ENCODE measurements around the gene PAMR1.

Gene PAMR1

DNA sequence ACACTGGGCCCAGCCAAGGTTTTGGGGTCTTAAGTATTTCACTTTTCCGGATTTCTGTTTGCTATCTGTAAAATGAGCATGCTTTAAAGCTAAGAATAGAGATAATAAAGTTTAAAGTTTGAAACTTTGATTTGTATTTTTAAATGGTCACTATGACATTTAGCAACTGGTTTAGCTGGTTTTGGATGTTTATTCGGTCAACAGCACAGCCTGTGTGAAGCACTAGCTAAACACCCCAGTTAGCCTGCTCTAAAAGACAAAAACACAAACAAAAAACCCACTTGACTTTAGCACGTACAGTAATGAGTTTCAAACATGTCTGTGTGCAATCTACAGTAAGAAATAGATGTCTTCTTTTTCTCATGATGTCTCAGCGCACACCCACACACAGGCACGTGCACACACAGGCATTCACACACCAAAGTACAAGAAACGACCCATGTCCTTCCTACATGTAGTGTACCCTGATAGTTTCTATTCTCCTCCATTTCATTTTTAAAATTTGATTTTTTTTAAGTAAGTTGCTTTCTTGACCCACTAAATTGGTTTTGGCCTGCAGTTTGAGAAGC lies 135.4 kb downstream of the PAMR1 start:
- H3K4ac ChIP-seq (ENCODE audit: low read length) = no peak overlapping the region
- H2AK5ac ChIP-seq (ENCODE audit: low read depth, low read length) = no peak overlapping the region
- no peak overlapping the region for H3K23ac ChIP-seq (ENCODE audit: low read depth, low read length, poor library complexity)
- H3K27ac ChIP-seq (replicated peaks; ENCODE audit: low read length) = no peak overlapping the region
- H2BK5ac ChIP-seq (ENCODE audit: low read length) = no peak overlapping the region
- no peak for DNase-seq (ENCODE audit: low spot score)
- WGBS, 2 donors (ENCODE audit: extremely low coverage in 2 of 2, insufficient read length in 2 of 2, insufficient replicate concordance in 1 of 2) = no CpG with 5 or more reads among the region's 6 CpGs
- H2BK120ac ChIP-seq (ENCODE audit: low read depth, low read length) = no peak overlapping the region
- H3K79me1 ChIP-seq (ENCODE audit: low read depth, low read length) = no peaks in the 10 kb centered on the region
- peaks cover 2 to 7% of the 10 kb centered on the region in 2 donors for H3K4me1 ChIP-seq (ENCODE audit: control insufficient read depth in 2 of 2, insufficient read depth in 1 of 2, low read depth in 1 of 2, low read length in 2 of 2)
- H3K9ac ChIP-seq (ENCODE audit: low read depth, low read length, poor library complexity) = no peak overlapping the region
- H2AFZ ChIP-seq (ENCODE audit: low read length) = no peak overlapping the region
- no peak overlapping the region for H4K91ac ChIP-seq (ENCODE audit: low read depth, low read length, poor library complexity)
- no peaks in the 10 kb centered on the region for H3K9me3 ChIP-seq (replicated peaks in 1 of 2; ENCODE audit: control insufficient read depth in 2 of 2, insufficient read depth in 1 of 2, low read depth in 1 of 2, low read length in 2 of 2)
- no peak overlapping the region for H2BK12ac ChIP-seq (ENCODE audit: low read length)
- H4K8ac ChIP-seq (ENCODE audit: low read depth, low read length) = no peak overlapping the region
- H3K14ac ChIP-seq (ENCODE audit: low read length) = no peak overlapping the region
- no peak overlapping the region for H3K4me2 ChIP-seq (ENCODE audit: insufficient read depth, low read length, poor library complexity, severe bottlenecking)
- H3K36me3 ChIP-seq (replicated peaks in 1 of 2; ENCODE audit: control insufficient read depth in 2 of 2, insufficient read depth in 2 of 2, low read length in 2 of 2) = no peaks in the 10 kb centered on the region
- no peak overlapping the region for H3K4me3 ChIP-seq (ENCODE audit: low read length in 2 of 2)
- no peak overlapping the region for H3K18ac ChIP-seq (ENCODE audit: low read length)
- peaks cover 0 to 14% (median 0%) of the 10 kb centered on the region in 3 experiments for H3K27me3 ChIP-seq (ENCODE audit: control insufficient read depth in 3 of 3, insufficient read depth in 3 of 3, low read depth in 1 of 3, low read length in 3 of 3)
- no peak overlapping the region for H2BK15ac ChIP-seq (ENCODE audit: low read length)

DNA sequence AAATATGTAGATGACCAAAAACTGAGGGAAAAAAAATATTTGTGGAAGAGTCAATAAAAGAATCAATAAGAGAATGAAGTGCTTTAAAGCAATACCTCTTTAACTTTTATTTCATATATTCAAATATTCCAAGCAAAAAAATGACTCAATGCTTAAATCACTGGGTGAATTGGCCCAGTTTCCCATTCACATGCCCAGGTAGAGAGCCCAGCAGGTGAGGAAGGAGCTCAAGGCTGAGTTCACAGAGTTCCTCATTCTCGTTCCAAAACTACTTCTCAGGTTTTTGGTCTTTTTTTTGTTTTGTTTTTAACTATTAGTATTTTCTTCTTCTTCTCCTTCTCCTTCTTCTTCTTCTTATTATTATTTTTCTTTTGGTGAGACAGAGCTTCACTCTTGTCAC lies 136.3 kb downstream of the PAMR1 start:
- no peak overlapping the region for H2BK120ac ChIP-seq (ENCODE audit: low read depth, low read length)
- peaks cover 0 to 8% (median 0%) of the 10 kb centered on the region in 3 experiments for H3K27me3 ChIP-seq (ENCODE audit: control insufficient read depth in 3 of 3, insufficient read depth in 3 of 3, low read depth in 1 of 3, low read length in 3 of 3)
- no peaks in the 10 kb centered on the region for H3K36me3 ChIP-seq (replicated peaks in 1 of 2; ENCODE audit: control insufficient read depth in 2 of 2, insufficient read depth in 2 of 2, low read length in 2 of 2)
- no peak for DNase-seq (ENCODE audit: low spot score)
- no peak overlapping the region for H3K4ac ChIP-seq (ENCODE audit: low read length)
- H3K9ac ChIP-seq (ENCODE audit: low read depth, low read length, poor library complexity) = no peak overlapping the region
- H4K91ac ChIP-seq (ENCODE audit: low read depth, low read length, poor library complexity) = no peak overlapping the region
- no peak overlapping the region for H2AK5ac ChIP-seq (ENCODE audit: low read depth, low read length)
- H3K4me1 ChIP-seq (ENCODE audit: control insufficient read depth in 2 of 2, insufficient read depth in 1 of 2, low read depth in 1 of 2, low read length in 2 of 2) = peaks cover 2 to 7% of the 10 kb centered on the region in 2 donors
- no peak overlapping the region for H3K23ac ChIP-seq (ENCODE audit: low read depth, low read length, poor library complexity)
- H2AFZ ChIP-seq (ENCODE audit: low read length) = no peak overlapping the region
- no peak overlapping the region for H3K14ac ChIP-seq (ENCODE audit: low read length)
- H3K4me2 ChIP-seq (ENCODE audit: insufficient read depth, low read length, poor library complexity, severe bottlenecking) = no peak overlapping the region
- no peaks in the 10 kb centered on the region for H3K9me3 ChIP-seq (replicated peaks in 1 of 2; ENCODE audit: control insufficient read depth in 2 of 2, insufficient read depth in 1 of 2, low read depth in 1 of 2, low read length in 2 of 2)
- no peak overlapping the region for H2BK5ac ChIP-seq (ENCODE audit: low read length)
- H3K27ac ChIP-seq (replicated peaks; ENCODE audit: low read length) = no peak overlapping the region
- H3K79me1 ChIP-seq (ENCODE audit: low read depth, low read length) = no peaks in the 10 kb centered on the region
- H2BK12ac ChIP-seq (ENCODE audit: low read length) = no peak overlapping the region
- H2BK15ac ChIP-seq (ENCODE audit: low read length) = no peak overlapping the region
- H3K4me3 ChIP-seq (ENCODE audit: low read length in 2 of 2) = no peak overlapping the region
- H4K8ac ChIP-seq (ENCODE audit: low read depth, low read length) = no peak overlapping the region
- no peak overlapping the region for H3K18ac ChIP-seq (ENCODE audit: low read length)
- WGBS, 2 donors (ENCODE audit: extremely low coverage in 2 of 2, insufficient read length in 2 of 2, insufficient replicate concordance in 1 of 2) = no CpG with 5 or more reads among the region's 1 CpG

DNA sequence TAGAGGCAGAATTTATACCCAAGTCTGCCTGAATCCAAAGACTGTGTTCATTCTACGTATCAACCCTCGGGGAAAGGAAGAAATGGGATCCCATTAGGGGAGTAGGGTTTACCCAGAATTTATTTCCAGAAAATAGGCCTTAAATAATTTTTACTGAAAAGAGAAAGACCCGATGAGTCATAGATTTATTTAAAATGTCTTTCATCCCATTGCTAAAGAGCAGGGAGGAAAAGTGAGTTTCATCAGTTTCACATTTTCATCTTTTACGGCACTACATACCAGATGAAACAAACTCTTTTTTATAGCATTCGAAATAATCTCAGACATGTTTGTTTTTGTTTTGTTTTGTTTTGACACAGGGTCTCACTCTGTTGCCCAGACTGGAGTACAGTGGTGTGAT lies 137.4 kb downstream of the PAMR1 start:
- Histone ChIP-seq H3K14ac (ENCODE audit: low read length) (no peak overlapping the region), H3K36me3 (replicated peaks in 1 of 2; ENCODE audit: control insufficient read depth in 2 of 2, insufficient read depth in 2 of 2, low read length in 2 of 2) (no peaks in the 10 kb centered on the region), H2AFZ (ENCODE audit: low read length) (no peak overlapping the region), H3K27me3 (ENCODE audit: control insufficient read depth in 3 of 3, insufficient read depth in 3 of 3, low read depth in 1 of 3, low read length in 3 of 3) (peaks cover 0 to 5% (median 0%) of the 10 kb centered on the region in 3 experiments), H3K9me3 (replicated peaks in 1 of 2; ENCODE audit: control insufficient read depth in 2 of 2, insufficient read depth in 1 of 2, low read depth in 1 of 2, low read length in 2 of 2) (no peaks in the 10 kb centered on the region), H2BK120ac (ENCODE audit: low read depth, low read length) (no peak overlapping the region), H3K4ac (ENCODE audit: low read length) (no peak overlapping the region), H2BK12ac (ENCODE audit: low read length) (no peak overlapping the region), H4K8ac (ENCODE audit: low read depth, low read length) (no peak overlapping the region), H2BK15ac (ENCODE audit: low read length) (no peak overlapping the region), H3K27ac (replicated peaks; ENCODE audit: low read length) (no peak overlapping the region), H3K9ac (ENCODE audit: low read depth, low read length, poor library complexity) (no peak overlapping the region), H2AK5ac (ENCODE audit: low read depth, low read length) (no peak overlapping the region), H2BK5ac (ENCODE audit: low read length) (no peak overlapping the region), H3K4me1 (ENCODE audit: control insufficient read depth in 2 of 2, insufficient read depth in 1 of 2, low read depth in 1 of 2, low read length in 2 of 2) (peaks cover 2 to 4% of the 10 kb centered on the region in 2 donors), H3K23ac (ENCODE audit: low read depth, low read length, poor library complexity) (no peak overlapping the region), H4K91ac (ENCODE audit: low read depth, low read length, poor library complexity) (no peak overlapping the region), H3K79me1 (ENCODE audit: low read depth, low read length) (no peaks in the 10 kb centered on the region), H3K4me2 (ENCODE audit: insufficient read depth, low read length, poor library complexity, severe bottlenecking) (no peak overlapping the region), H3K18ac (ENCODE audit: low read length) (no peak overlapping the region), H3K4me3 (ENCODE audit: low read length in 2 of 2) (no peak overlapping the region)
- WGBS, 2 donors (ENCODE audit: extremely low coverage in 2 of 2, insufficient read length in 2 of 2, insufficient replicate concordance in 1 of 2) = no CpG with 5 or more reads among the region's 5 CpGs
- no peak for DNase-seq (ENCODE audit: low spot score)

GRCh38 chr11:35387111-35387982 lies 138.1 kb downstream of the PAMR1 start:
- Histone ChIP-seq H2AFZ (ENCODE audit: low read length) (peak overlapping the region; percentile 49), H2BK12ac (ENCODE audit: low read length) (no peak overlapping the region), H3K9me3 (replicated peaks in 1 of 2; ENCODE audit: control insufficient read depth in 2 of 2, insufficient read depth in 1 of 2, low read depth in 1 of 2, low read length in 2 of 2) (no peaks in the 10 kb centered on the region), H3K36me3 (replicated peaks in 1 of 2; ENCODE audit: control insufficient read depth in 2 of 2, insufficient read depth in 2 of 2, low read length in 2 of 2) (no peaks in the 10 kb centered on the region), H2AK5ac (ENCODE audit: low read depth, low read length) (no peak overlapping the region), H3K4ac (ENCODE audit: low read length) (no peak overlapping the region), H2BK120ac (ENCODE audit: low read depth, low read length) (no peak overlapping the region), H3K27me3 (ENCODE audit: control insufficient read depth in 3 of 3, insufficient read depth in 3 of 3, low read depth in 1 of 3, low read length in 3 of 3) (no peaks in the 10 kb centered on the region), H3K4me1 (ENCODE audit: control insufficient read depth in 2 of 2, insufficient read depth in 1 of 2, low read depth in 1 of 2, low read length in 2 of 2) (peaks cover under 1 to 2% of the 10 kb centered on the region in 2 donors), H3K14ac (ENCODE audit: low read length) (no peak overlapping the region), H3K4me3 (ENCODE audit: low read length in 2 of 2) (no peak overlapping the region), H3K27ac (replicated peaks; ENCODE audit: low read length) (no peak overlapping the region), H3K23ac (ENCODE audit: low read depth, low read length, poor library complexity) (no peak overlapping the region), H4K8ac (ENCODE audit: low read depth, low read length) (no peak overlapping the region), H3K4me2 (ENCODE audit: insufficient read depth, low read length, poor library complexity, severe bottlenecking) (no peak overlapping the region), H2BK15ac (ENCODE audit: low read length) (no peak overlapping the region), H3K9ac (ENCODE audit: low read depth, low read length, poor library complexity) (no peak overlapping the region), H4K91ac (ENCODE audit: low read depth, low read length, poor library complexity) (no peak overlapping the region), H3K79me1 (ENCODE audit: low read depth, low read length) (no peaks in the 10 kb centered on the region), H3K18ac (ENCODE audit: low read length) (no peak overlapping the region), H2BK5ac (ENCODE audit: low read length) (no peak overlapping the region)
- no peak for DNase-seq (ENCODE audit: low spot score)
- WGBS, 2 donors (ENCODE audit: extremely low coverage in 2 of 2, insufficient read length in 2 of 2, insufficient replicate concordance in 1 of 2) = no CpG with 5 or more reads among the region's 4 CpGs

Measured in neuronal stem cell (in vitro differentiated cells).